ENCODE measurements around the gene SERGEF. TPM values are rescaled to one million over a fixed set of nuclear protein-coding genes. Genes with fewer than 3 reads are reported as not detected.
"Not testable (repeated sequence)": the region's sequence is repeated elsewhere in the genome, so short reads cannot be mapped to it uniquely, and the experiment has no call there.

SERGEF gene
- total and polyA plus RNA-seq, 4 donors: 44.7 to 51.0 (median 46.2) TPM

DNA sequence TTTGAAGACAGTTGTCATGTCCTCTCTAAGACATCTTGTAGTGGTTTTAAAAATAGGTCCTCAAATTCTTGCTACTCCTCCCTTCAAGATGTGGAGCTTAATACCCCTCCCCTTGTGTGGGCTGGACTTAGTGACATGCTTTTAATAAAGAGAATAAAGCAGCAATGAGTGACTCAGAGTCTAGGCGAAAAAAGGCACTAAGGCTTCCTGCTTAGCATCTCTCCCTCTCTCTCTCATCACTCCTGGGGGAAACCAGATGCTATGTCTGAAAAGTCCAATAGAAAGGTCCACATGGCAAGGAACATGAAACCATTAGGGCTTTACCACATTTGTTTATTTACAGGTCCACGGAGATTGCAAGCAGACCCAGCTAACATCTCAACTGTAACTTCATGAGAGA is 11.7 kb downstream of the SERGEF start:
- DNase-seq (ENCODE audit: low read depth in 4 of 6, low spot score in 6 of 6): no peak
- peaks cover 25% of the 10 kb centered on the region for H3K36me3 ChIP-seq (ENCODE audit: control insufficient read depth, insufficient read depth, low read length)
- no peaks in the 10 kb centered on the region for H3K4me1 ChIP-seq (ENCODE audit: control insufficient read depth, insufficient read depth, low read length)
- no peak overlapping the region for H3K4me3 ChIP-seq (ENCODE audit: low read depth, low read length)
- no peaks in the 10 kb centered on the region for H3K27me3 ChIP-seq (ENCODE audit: control insufficient read depth, insufficient read depth, low read length)
- no peaks in the 10 kb centered on the region for H3K9me3 ChIP-seq (ENCODE audit: control insufficient read depth, insufficient read depth, low read length)
- WGBS (ENCODE audit: insufficient coverage): 17% methylated on average over 1 of the region's 2 CpGs
- no peak overlapping the region for H3K27ac ChIP-seq (ENCODE audit: low read depth, low read length)

- DNase-seq (ENCODE audit: low read depth in 4 of 6, low spot score in 6 of 6): no peak
- H3K9me3 ChIP-seq (ENCODE audit: control insufficient read depth, insufficient read depth, low read length): no peaks in the 10 kb centered on the region
- no peak overlapping the region for H3K27ac ChIP-seq (ENCODE audit: low read depth, low read length)
- H3K27me3 ChIP-seq (ENCODE audit: control insufficient read depth, insufficient read depth, low read length): no peaks in the 10 kb centered on the region
- H3K4me1 ChIP-seq (ENCODE audit: control insufficient read depth, insufficient read depth, low read length): no peaks in the 10 kb centered on the region
- H3K4me3 ChIP-seq (ENCODE audit: low read depth, low read length): no peak overlapping the region
- peaks cover 20% of the 10 kb centered on the region for H3K36me3 ChIP-seq (ENCODE audit: control insufficient read depth, insufficient read depth, low read length)
- WGBS (ENCODE audit: insufficient coverage): 100% methylated on average over 1 of the region's 1 CpG
Measured at GRCh38 chr11:18000760-18001159, 12.1 kb downstream of the SERGEF start.

DNA sequence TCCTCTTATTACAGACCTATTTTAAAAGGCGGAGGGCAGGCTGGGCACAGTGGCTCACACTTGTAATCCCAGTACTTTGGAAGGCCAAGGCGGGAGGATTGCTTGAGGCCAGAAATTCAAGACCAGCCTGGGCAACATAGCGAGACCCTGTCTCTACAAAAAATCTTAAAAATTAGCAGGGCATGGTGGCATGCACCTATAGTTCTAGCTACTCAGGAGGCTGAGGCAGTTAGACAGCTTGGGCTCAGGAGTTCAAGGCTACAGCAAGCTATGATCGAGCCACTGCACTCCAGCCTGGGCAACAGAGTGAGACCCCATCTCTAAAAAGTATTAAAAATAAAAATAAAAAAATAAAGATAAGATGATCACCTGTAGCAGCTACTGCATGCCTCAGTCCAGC is 12.7 kb downstream of the SERGEF start:
- H3K9me3 ChIP-seq (ENCODE audit: control insufficient read depth, insufficient read depth, low read length); H3K27me3 ChIP-seq (ENCODE audit: control insufficient read depth, insufficient read depth, low read length); DNase-seq (ENCODE audit: low read depth in 4 of 6, low spot score in 6 of 6); H3K4me1 ChIP-seq (ENCODE audit: control insufficient read depth, insufficient read depth, low read length); H3K4me3 ChIP-seq (ENCODE audit: low read depth, low read length); H3K27ac ChIP-seq (ENCODE audit: low read depth, low read length): not testable (repeated sequence)
- 100% methylated on average over 3 of the region's 4 CpGs for WGBS (ENCODE audit: insufficient coverage)
- H3K36me3 ChIP-seq (ENCODE audit: control insufficient read depth, insufficient read depth, low read length): peaks cover 19% of the 10 kb centered on the region

DNA sequence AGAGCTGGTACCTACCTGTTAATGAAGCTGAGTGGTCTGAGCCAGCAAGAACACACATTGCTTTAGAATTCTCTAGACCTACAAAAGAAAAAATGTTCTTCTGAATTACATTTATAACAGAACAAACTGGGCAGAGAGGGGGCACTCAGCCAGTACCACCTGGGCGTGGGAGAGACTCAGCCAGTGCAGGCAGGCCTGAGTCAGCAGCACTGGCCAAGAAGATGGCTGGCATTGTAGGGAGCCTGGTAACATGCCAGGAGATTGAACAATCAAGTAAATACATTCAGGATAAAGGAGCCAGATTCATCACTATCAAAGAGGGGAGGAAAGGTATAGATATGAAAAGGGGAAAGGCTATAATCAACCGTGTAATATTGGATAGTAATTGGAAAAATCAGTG is 19.9 kb downstream of the SERGEF start:
- 77% methylated on average over 1 of the region's 2 CpGs for WGBS (ENCODE audit: insufficient coverage)
- H3K4me1 ChIP-seq (ENCODE audit: control insufficient read depth, insufficient read depth, low read length): no peaks in the 10 kb centered on the region
- H3K9me3 ChIP-seq (ENCODE audit: control insufficient read depth, insufficient read depth, low read length): no peaks in the 10 kb centered on the region
- peak in 1 of 6 donors; percentile 23 for DNase-seq (ENCODE audit: low read depth in 4 of 6, low spot score in 6 of 6)
- no peak overlapping the region for H3K27ac ChIP-seq (ENCODE audit: low read depth, low read length)
- no peaks in the 10 kb centered on the region for H3K27me3 ChIP-seq (ENCODE audit: control insufficient read depth, insufficient read depth, low read length)
- peaks cover 13% of the 10 kb centered on the region for H3K36me3 ChIP-seq (ENCODE audit: control insufficient read depth, insufficient read depth, low read length)
- no peak overlapping the region for H3K4me3 ChIP-seq (ENCODE audit: low read depth, low read length)

GRCh38 chr11:17991783-17992433 is 20.9 kb downstream of the SERGEF start:
- H3K27me3 ChIP-seq (ENCODE audit: control insufficient read depth, insufficient read depth, low read length): no peaks in the 10 kb centered on the region
- no peak overlapping the region for H3K27ac ChIP-seq (ENCODE audit: low read depth, low read length)
- H3K9me3 ChIP-seq (ENCODE audit: control insufficient read depth, insufficient read depth, low read length): no peaks in the 10 kb centered on the region
- DNase-seq (ENCODE audit: low read depth in 4 of 6, low spot score in 6 of 6): peak in 2 of 6 donors; percentile 73 to 85
- 50% methylated on average over 3 of the region's 4 CpGs for WGBS (ENCODE audit: insufficient coverage)
- H3K4me1 ChIP-seq (ENCODE audit: control insufficient read depth, insufficient read depth, low read length): no peaks in the 10 kb centered on the region
- no peak overlapping the region for H3K4me3 ChIP-seq (ENCODE audit: low read depth, low read length)
- H3K36me3 ChIP-seq (ENCODE audit: control insufficient read depth, insufficient read depth, low read length): peaks cover 13% of the 10 kb centered on the region

DNA sequence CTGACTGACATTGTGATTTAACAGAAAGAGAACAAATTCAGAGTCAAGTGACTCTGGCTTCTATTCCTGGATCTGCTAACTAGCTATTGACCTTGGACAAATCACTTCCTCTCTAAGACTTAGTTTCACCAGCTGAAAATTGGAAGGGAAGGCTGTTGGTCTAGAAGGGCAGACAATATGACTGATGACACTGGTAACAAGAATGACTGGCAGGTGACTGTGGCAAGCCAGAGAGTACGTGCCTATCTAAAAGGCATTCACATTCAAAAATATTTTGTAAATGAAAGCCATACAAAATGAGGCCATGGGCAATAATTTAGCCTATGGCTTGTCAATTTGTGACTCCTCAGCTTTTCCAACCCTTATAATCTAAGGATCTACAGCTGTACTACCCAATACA is 23.5 kb downstream of the SERGEF start:
- H3K4me3 ChIP-seq (ENCODE audit: low read depth, low read length): no peak overlapping the region
- WGBS (ENCODE audit: insufficient coverage): no CpG with 5 or more reads among the region's 1 CpG
- no peak overlapping the region for H3K27ac ChIP-seq (ENCODE audit: low read depth, low read length)

GRCh38 chr11:17988465-17988864 is 24.4 kb downstream of the SERGEF start:
- Histone ChIP-seq H3K9me3 (ENCODE audit: control insufficient read depth, insufficient read depth, low read length) (no peaks in the 10 kb centered on the region), H3K36me3 (ENCODE audit: control insufficient read depth, insufficient read depth, low read length) (no peaks in the 10 kb centered on the region), H3K4me3 (ENCODE audit: low read depth, low read length) (no peak overlapping the region), H3K27ac (ENCODE audit: low read depth, low read length) (no peak overlapping the region), H3K4me1 (ENCODE audit: control insufficient read depth, insufficient read depth, low read length) (no peaks in the 10 kb centered on the region), H3K27me3 (ENCODE audit: control insufficient read depth, insufficient read depth, low read length) (no peaks in the 10 kb centered on the region)
- DNase-seq (ENCODE audit: low read depth in 4 of 6, low spot score in 6 of 6): no peak
- 73% methylated on average over 1 of the region's 1 CpG for WGBS (ENCODE audit: insufficient coverage)

More for the DNA sequence above, 23.5 kb downstream of the SERGEF start:
- Histone ChIP-seq H3K27me3 (ENCODE audit: control insufficient read depth, insufficient read depth, low read length) (no peaks in the 10 kb centered on the region), H3K36me3 (ENCODE audit: control insufficient read depth, insufficient read depth, low read length) (peaks cover 4% of the 10 kb centered on the region), H3K4me1 (ENCODE audit: control insufficient read depth, insufficient read depth, low read length) (no peaks in the 10 kb centered on the region), H3K9me3 (ENCODE audit: control insufficient read depth, insufficient read depth, low read length) (no peaks in the 10 kb centered on the region)
- no peak for DNase-seq (ENCODE audit: low read depth in 4 of 6, low spot score in 6 of 6)

DNA sequence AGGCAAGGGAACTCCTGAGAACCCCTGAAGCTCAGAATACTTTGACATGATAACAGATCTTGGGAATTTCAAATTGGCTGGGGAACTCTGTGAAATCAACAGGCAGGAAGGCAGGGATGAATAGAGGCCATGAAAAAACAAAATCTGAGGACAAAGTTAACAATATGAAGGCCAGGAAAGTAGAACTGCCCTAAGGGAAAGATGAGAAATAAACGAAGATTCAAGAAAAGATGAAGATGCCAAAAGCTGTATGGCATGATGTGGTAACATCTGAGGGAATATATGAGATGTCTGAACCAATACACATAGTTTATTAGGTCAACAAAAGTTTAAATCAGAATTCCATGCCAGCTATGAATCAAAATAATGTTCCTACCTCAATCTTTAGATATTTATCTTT is 25.0 kb downstream of the SERGEF start:
- Histone ChIP-seq H3K27ac (ENCODE audit: low read depth, low read length) (no peak overlapping the region), H3K27me3 (ENCODE audit: control insufficient read depth, insufficient read depth, low read length) (no peaks in the 10 kb centered on the region), H3K36me3 (ENCODE audit: control insufficient read depth, insufficient read depth, low read length) (no peaks in the 10 kb centered on the region), H3K4me3 (ENCODE audit: low read depth, low read length) (no peak overlapping the region), H3K9me3 (ENCODE audit: control insufficient read depth, insufficient read depth, low read length) (no peaks in the 10 kb centered on the region), H3K4me1 (ENCODE audit: control insufficient read depth, insufficient read depth, low read length) (no peaks in the 10 kb centered on the region)
- no CpG with 5 or more reads among the region's 1 CpG for WGBS (ENCODE audit: insufficient coverage)
- DNase-seq (ENCODE audit: low read depth in 4 of 6, low spot score in 6 of 6): no peak

DNA sequence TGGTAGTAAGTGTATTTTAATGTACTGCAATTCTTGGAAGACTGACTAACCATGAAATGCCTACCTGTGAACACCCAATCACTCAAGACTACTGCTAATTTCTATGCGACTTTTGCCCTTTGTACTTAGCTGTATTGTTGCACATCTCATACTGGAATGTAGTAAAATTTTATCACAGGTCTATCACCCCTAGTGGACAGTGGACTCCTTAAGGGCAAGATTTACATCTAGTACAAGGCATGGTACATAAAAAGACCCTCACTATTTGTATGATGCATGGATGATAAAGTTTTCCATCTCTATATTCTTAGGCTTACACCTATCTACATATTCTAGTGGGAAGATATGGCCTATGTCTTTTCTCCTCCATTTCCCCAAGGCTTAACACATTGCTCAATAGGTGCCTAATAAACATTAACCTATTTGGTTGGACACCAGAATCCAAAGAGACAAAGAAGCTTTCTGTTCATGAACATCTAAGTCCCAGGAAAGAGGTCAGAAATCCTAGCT is 26.1 kb downstream of the SERGEF start:
- no peak overlapping the region for H3K27ac ChIP-seq (ENCODE audit: low read depth, low read length)
- peaks cover 2% of the 10 kb centered on the region for H3K36me3 ChIP-seq (ENCODE audit: control insufficient read depth, insufficient read depth, low read length)
- no peaks in the 10 kb centered on the region for H3K9me3 ChIP-seq (ENCODE audit: control insufficient read depth, insufficient read depth, low read length)
- no CpG with 5 or more reads among the region's 1 CpG for WGBS (ENCODE audit: insufficient coverage)
- H3K27me3 ChIP-seq (ENCODE audit: control insufficient read depth, insufficient read depth, low read length): no peaks in the 10 kb centered on the region
- H3K4me1 ChIP-seq (ENCODE audit: control insufficient read depth, insufficient read depth, low read length): no peaks in the 10 kb centered on the region
- no peak for DNase-seq (ENCODE audit: low read depth in 4 of 6, low spot score in 6 of 6)
- H3K4me3 ChIP-seq (ENCODE audit: low read depth, low read length): no peak overlapping the region

- no peaks in the 10 kb centered on the region for H3K4me1 ChIP-seq (ENCODE audit: control insufficient read depth, insufficient read depth, low read length)
- peak in 1 of 6 donors; percentile 82 for DNase-seq (ENCODE audit: low read depth in 4 of 6, low spot score in 6 of 6)
- H3K27ac ChIP-seq (ENCODE audit: low read depth, low read length): no peak overlapping the region
- H3K27me3 ChIP-seq (ENCODE audit: control insufficient read depth, insufficient read depth, low read length): no peaks in the 10 kb centered on the region
- H3K36me3 ChIP-seq (ENCODE audit: control insufficient read depth, insufficient read depth, low read length): peaks cover 4% of the 10 kb centered on the region
- H3K4me3 ChIP-seq (ENCODE audit: low read depth, low read length): no peak overlapping the region
- no peaks in the 10 kb centered on the region for H3K9me3 ChIP-seq (ENCODE audit: control insufficient read depth, insufficient read depth, low read length)
- WGBS (ENCODE audit: insufficient coverage): 72% methylated on average over 2 of the region's 7 CpGs
Measured at GRCh38 chr11:17986007-17986710, 26.7 kb downstream of the SERGEF start.

All from spinal cord (tissue), 10 donors.